Sigmoid colon (tissue), 7 donors: Measurements from ENCODE around the gene TCF12. TPM values are rescaled to one million over a fixed set of nuclear protein-coding genes. Genes with fewer than 3 reads are reported as not detected.

Experiments used
- DNase-seq: peaks from one replicate; pipeline ENCODE4 v3.0.0-alpha.2; 2019
- H3K27ac ChIP-seq, 4 donors: fragments of 200-600 bp; sonication (generic); one replicate each; pipeline ENCODE4 v1.5.1; 2016 to 2019; ENCODE audit warnings: mild to moderate bottlenecking in 1 of 4
- H3K27me3 ChIP-seq, 3 donors: fragments of 200-600 bp; sonication (generic); one replicate each; pipeline ENCODE4 v1.5.1; 2019; ENCODE audit warnings: mild to moderate bottlenecking in 1 of 3
- H3K36me3 ChIP-seq, 4 donors: fragments of 200-600 bp; sonication (generic); one replicate each; pipeline ENCODE4 v1.5.1; 2016 to 2019
- H3K4me1 ChIP-seq, 4 donors: fragments of 200-600 bp; sonication (generic); one replicate each; pipeline ENCODE4 v1.5.1; 2017 to 2019
- H3K4me3 ChIP-seq, 4 donors: fragments of 200-600 bp; sonication (generic); one replicate each; pipeline ENCODE4 v1.5.1; 2017 to 2019; ENCODE audit warnings: mild to moderate bottlenecking in 2 of 4, moderate library complexity in 1 of 4
- H3K9me3 ChIP-seq, 4 donors: fragments of 200-600 bp in 3 of 4; sonication (generic) in 3 of 4; one replicate each; pipeline versions ENCODE4 v1.5.1 to v1.6.1; 2013 to 2019
- CTCF ChIP-seq, 4 experiments: fragments of 450-650 bp in 3 of 4; fragments of 200-600 bp in 1 of 4; IDR thresholded peaks; one replicate each; pipeline ENCODE4 v1.5.1; 2016 to 2019; ENCODE audit warnings: antibody characterized with exemption in 4 of 4, mild to moderate bottlenecking in 3 of 4, moderate library complexity in 2 of 4
- EP300 ChIP-seq, 4 donors: sonication (generic); formaldehyde crosslinking; IDR thresholded peaks; one replicate each; pipeline ENCODE4 v1.6.1; 2017; ENCODE audit warnings: antibody characterized with exemption in 4 of 4
- POLR2A ChIP-seq, 2 donors: fragments of 450-650 bp; IDR thresholded peaks; one replicate each; pipeline ENCODE4 v1.6.1; 2016; ENCODE audit warnings: antibody characterized with exemption in 2 of 2, mild to moderate bottlenecking in 2 of 2, moderate library complexity in 2 of 2
- POLR2AphosphoS5 ChIP-seq, 4 donors: sonication (generic); formaldehyde crosslinking; IDR thresholded peaks; one replicate each; pipeline ENCODE4 v1.6.1; 2017; ENCODE audit warnings: antibody characterized with exemption in 4 of 4
- WGBS, 2 donors: extraction: QIAGEN DNeasy Blood & Tissue Kit; methylation state at CpG; one replicate each; pipeline ENCODE4 v1.1.7; 2013; 5-methylcytosine and 5-hydroxymethylcytosine counted together
- intact Hi-C: fragments of 100-400 bp; cut with DNase I; formaldehyde crosslinking; loops from one replicate; pipeline ENCODE4 v1.15.1; 2023
- polyA plus RNA-seq, 3 donors: library from polyadenylated mRNA; stranded (reverse); fragments of 200-250 nt; gene quantifications; one replicate each; pipeline ENCODE4 v1.2.3, GENCODE V29; 2013
- total RNA-seq, 4 donors: library from RNA; depleted of rRNA; stranded (reverse); fragments of >200 nt; gene quantifications; one replicate each; pipeline ENCODE4 v1.1.0, GENCODE V29; 2016
- donor health status: healthy with polysubstance abuse.
- donor health status: Bipolar disorder and iron deficiency.
- donor health status: healthy.

The TCF12 gene
- total and polyA plus RNA-seq, 7 donors: 13.2 to 147 (median 77.8) TPM

DNA sequence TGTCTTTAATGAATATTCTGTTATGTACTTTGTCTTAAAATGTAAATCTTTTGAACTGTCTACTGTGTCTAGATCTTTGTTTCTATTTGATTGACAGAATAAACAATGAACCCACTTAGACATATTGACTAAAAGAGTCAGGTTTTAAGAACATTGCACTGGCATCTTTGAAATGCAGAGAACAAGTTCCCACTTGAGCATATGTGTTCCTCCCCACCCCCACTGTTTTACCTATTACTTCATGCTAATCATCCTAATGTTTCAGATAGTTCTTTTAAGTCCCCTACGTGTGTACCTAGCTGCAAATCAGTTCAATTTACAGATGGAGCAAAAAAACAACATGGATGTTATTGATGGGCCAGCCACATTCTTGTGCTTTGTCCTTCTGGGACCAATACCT is 11.7 kb upstream of the TCF12 start:
- intact Hi-C loops: no loop called here
- Histone ChIP-seq H3K4me3 (no peak overlapping the region), H3K36me3 (no peaks in the 10 kb centered on the region), H3K9me3 (no peaks in the 10 kb centered on the region), H3K27me3 (no peaks in the 10 kb centered on the region), H3K27ac (no peak overlapping the region), H3K4me1 (no peaks in the 10 kb centered on the region)
- no peak for DNase-seq
- WGBS, 2 donors: 78 to 92% methylated on average over 1 of the region's 1 CpG
- no peak for TF ChIP-seq POLR2A (IDR thresholded peaks at IDR 0.05)

DNA sequence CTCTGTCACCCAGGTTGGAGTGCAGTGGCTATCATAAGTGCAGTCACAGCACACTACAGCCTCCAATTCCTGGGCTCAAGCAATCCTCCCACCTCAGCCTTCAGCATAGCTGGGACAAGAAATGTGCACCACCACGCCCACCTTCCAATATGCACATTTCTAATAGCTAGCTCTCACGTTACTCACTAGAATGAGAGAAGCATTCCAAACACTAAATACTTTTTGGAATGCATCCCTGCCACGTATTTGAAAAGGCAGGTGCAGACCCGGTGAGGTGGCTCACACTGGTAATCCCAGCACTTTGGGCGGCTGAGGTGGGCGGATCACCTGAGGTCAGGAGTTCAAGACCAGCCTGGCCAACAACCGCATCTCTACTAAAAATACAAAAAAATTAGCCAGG is 7.6 kb upstream of the TCF12 start:
- Histone ChIP-seq H3K4me3 (no peak overlapping the region), H3K27ac (no peak overlapping the region), H3K27me3 (no peaks in the 10 kb centered on the region), H3K4me1 (no peaks in the 10 kb centered on the region), H3K9me3 (no peaks in the 10 kb centered on the region), H3K36me3 (no peaks in the 10 kb centered on the region)
- intact Hi-C loops: no loop called here
- no peak for TF ChIP-seq CTCF (IDR thresholded peaks at IDR 0.05)
- TF ChIP-seq POLR2A (IDR thresholded peaks at IDR 0.05): no peak
- TF ChIP-seq EP300 (IDR thresholded peaks at IDR 0.05): no peak
- TF ChIP-seq POLR2AphosphoS5 (IDR thresholded peaks at IDR 0.05): no peak
- WGBS, 2 donors: 87 to 96% methylated on average over 7 of the region's 7 CpGs
- no peak for DNase-seq

- WGBS, 2 donors: 90 to 96% methylated on average over 3 of the region's 3 CpGs
- Histone ChIP-seq H3K4me1 (peaks cover 0 to 15% (median 13%) of the 10 kb centered on the region in 4 donors), H3K9me3 (no peaks in the 10 kb centered on the region), H3K36me3 (no peaks in the 10 kb centered on the region), H3K27ac (no peak overlapping the region), H3K27me3 (no peaks in the 10 kb centered on the region), H3K4me3 (no peak overlapping the region)
- no peak for DNase-seq
- TF ChIP-seq POLR2A (IDR thresholded peaks at IDR 0.05): no peak
- no peak for TF ChIP-seq CTCF (IDR thresholded peaks at IDR 0.05)
- no peak for TF ChIP-seq POLR2AphosphoS5 (IDR thresholded peaks at IDR 0.05)
- no peak for TF ChIP-seq EP300 (IDR thresholded peaks at IDR 0.05)
- intact Hi-C loops: no loop called here
Measured at GRCh38 chr15:56913241-56913640, 5.2 kb upstream of the TCF12 start.

- peaks cover 0 to 15% (median 13%) of the 10 kb centered on the region in 4 donors for H3K4me1 ChIP-seq
- no peaks in the 10 kb centered on the region for H3K9me3 ChIP-seq
- no peak for TF ChIP-seq POLR2AphosphoS5 (IDR thresholded peaks at IDR 0.05)
- no peak for TF ChIP-seq POLR2A (IDR thresholded peaks at IDR 0.05)
- no peak for TF ChIP-seq EP300 (IDR thresholded peaks at IDR 0.05)
- TF ChIP-seq CTCF (IDR thresholded peaks at IDR 0.05): no peak
- H3K27me3 ChIP-seq: no peaks in the 10 kb centered on the region
- H3K27ac ChIP-seq: no peak overlapping the region
- DNase-seq: no peak
- H3K4me3 ChIP-seq: no peak overlapping the region
- intact Hi-C loops: no loop called here
- 82 to 85% methylated on average over 2 of the region's 2 CpGs for WGBS, 2 donors
- H3K36me3 ChIP-seq: no peaks in the 10 kb centered on the region
Measured at GRCh38 chr15:56913670-56914069, 4.8 kb upstream of the TCF12 start.

GRCh38 chr15:56915888-56916287 is 2.6 kb upstream of the TCF12 start:
- H3K4me1 ChIP-seq: peaks cover 0 to 25% (median 21%) of the 10 kb centered on the region in 4 donors
- H3K27me3 ChIP-seq: no peaks in the 10 kb centered on the region
- TF ChIP-seq POLR2A (IDR thresholded peaks at IDR 0.05) (no peak), POLR2AphosphoS5 (IDR thresholded peaks at IDR 0.05) (no peak), EP300 (IDR thresholded peaks at IDR 0.05) (no peak), CTCF (IDR thresholded peaks at IDR 0.05) (no peak)
- H3K9me3 ChIP-seq: no peaks in the 10 kb centered on the region
- WGBS, 2 donors: 97% methylated on average over 4 of the region's 4 CpGs
- no peak for DNase-seq
- intact Hi-C loops: loop anchor here (5.0 kb wide), 2 partner anchors 231 to 296 kb away; no protein-coding TSS in a partner anchor
- H3K36me3 ChIP-seq: no peaks in the 10 kb centered on the region
- H3K27ac ChIP-seq: no peak overlapping the region
- no peak overlapping the region for H3K4me3 ChIP-seq
